CD4-positive, alpha-beta T cell (primary cell): Measurements from ENCODE around the gene PARVB. TPM values are rescaled to one million over a fixed set of nuclear protein-coding genes. Genes with fewer than 3 reads are reported as not detected.

Experiments used
- ATAC-seq: fragments of 200-7000 bp; cut with Tn5 transposase; one replicate; pipeline ENCODE4 v1.10.0; 2022; ENCODE audit warnings: mild to moderate bottlenecking; ENCODE audit not compliant: poor library complexity
- CTCF ChIA-PET: fragments of 350-600 bp; sonication (Branson Sonifier 250); formaldehyde crosslinking; loops from one replicate; lab custom pipeline; 2021; ENCODE audit warnings: antibody characterized with exemption, inconsistent platforms; lab: Charles Lee
- POLR2A ChIA-PET: fragments of 350-600 bp; sonication (Branson Sonifier 250); formaldehyde crosslinking; loops from one replicate; lab custom pipeline; 2021; ENCODE audit warnings: antibody characterized with exemption, inconsistent platforms; lab: Charles Lee
- DNase-seq, 14 experiments: peaks; one replicate each; pipeline ENCODE4 v3.0.0-alpha.2; 2013 to 2020; ENCODE audit warnings: mixed read lengths in 2 of 14
- H3K27ac ChIP-seq, 2 donors: one replicate each; pipeline versions ENCODE4 v1.5.1 to v1.7.0; 2013; ENCODE audit warnings: low read length in 2 of 2, low read depth in 1 of 2, mild to moderate bottlenecking in 1 of 2
- H3K27me3 ChIP-seq, 2 experiments: 1 replicate in 1 of 2; 2 replicates in 1 of 2; pipeline versions ENCODE4 v1.6.1 to v1.7.0; 2013; ENCODE audit warnings: low read length in 2 of 2, control low read depth in 1 of 2, mild to moderate bottlenecking in 1 of 2, moderate library complexity in 1 of 2; ENCODE audit not compliant: insufficient read depth in 2 of 2, control insufficient read depth in 1 of 2
- H3K36me3 ChIP-seq: one replicate; pipeline ENCODE4 v1.6.1; 2013; ENCODE audit warnings: low read length, control low read depth; ENCODE audit not compliant: insufficient read depth
- H3K4me1 ChIP-seq: one replicate; pipeline ENCODE4 v1.6.1; 2013; ENCODE audit warnings: low read length, control low read depth; ENCODE audit not compliant: insufficient read depth
- H3K4me3 ChIP-seq: one replicate; pipeline ENCODE4 v1.5.1; 2013; ENCODE audit warnings: mild to moderate bottlenecking, low read length, moderate library complexity
- H3K9me3 ChIP-seq, 2 experiments: 1 replicate in 1 of 2; 2 replicates in 1 of 2; pipeline versions ENCODE4 v1.6.1 to v1.7.0; 2013; ENCODE audit warnings: low read length in 2 of 2, mild to moderate bottlenecking in 2 of 2, control low read depth in 1 of 2, moderate library complexity in 1 of 2; ENCODE audit not compliant: control insufficient read depth in 1 of 2, insufficient read depth in 1 of 2
- H3K27ac Mint-ChIP-seq: one replicate; pipeline ENCODE4 v1.8.0; 2020; ENCODE audit warnings: mixed read lengths
- H3K27me3 Mint-ChIP-seq: one replicate; pipeline ENCODE4 v1.8.0; 2021; ENCODE audit warnings: mixed read lengths
- H3K36me3 Mint-ChIP-seq: one replicate; pipeline ENCODE4 v1.8.0; 2021; ENCODE audit warnings: low read depth, mixed read lengths
- H3K4me1 Mint-ChIP-seq: one replicate; pipeline ENCODE4 v1.8.0; 2021; ENCODE audit warnings: low read depth, mixed read lengths
- H3K4me3 Mint-ChIP-seq: one replicate; pipeline ENCODE4 v1.8.0; 2020; ENCODE audit warnings: mild to moderate bottlenecking, mixed read lengths
- H3K9me3 Mint-ChIP-seq: one replicate; pipeline ENCODE4 v1.8.0; 2020; ENCODE audit warnings: mixed read lengths
- intact Hi-C, 2 experiments: fragments of 100-400 bp; cut with DNase I in 1 of 2; cut with micrococcal nuclease in 1 of 2; formaldehyde crosslinking; loops; one replicate each; pipeline versions ENCODE4 v1.15.1 to v1.9.0; 2023 to 2025; cut with DNase I, micrococcal nuclease
- total RNA-seq, 174 experiments: library from RNA in 2 of 174; stranded (reverse) in 2 of 174; gene quantifications; one replicate each; pipeline ENCODE4 v1.2.3 and lab custom pipeline; 2021 to 2026
- TF ChIP-seq, protein P1 (sequence below): fragments of 200-600 bp; IDR thresholded peaks from one replicate; pipeline ENCODE4 v1.8.0; 2022; ENCODE audit warnings: antibody characterized with exemption, mild to moderate bottlenecking

PARVB gene
- total RNA-seq, 2 experiments from 2014 or later, result 6.2 to 6.4 TPM

DNA sequence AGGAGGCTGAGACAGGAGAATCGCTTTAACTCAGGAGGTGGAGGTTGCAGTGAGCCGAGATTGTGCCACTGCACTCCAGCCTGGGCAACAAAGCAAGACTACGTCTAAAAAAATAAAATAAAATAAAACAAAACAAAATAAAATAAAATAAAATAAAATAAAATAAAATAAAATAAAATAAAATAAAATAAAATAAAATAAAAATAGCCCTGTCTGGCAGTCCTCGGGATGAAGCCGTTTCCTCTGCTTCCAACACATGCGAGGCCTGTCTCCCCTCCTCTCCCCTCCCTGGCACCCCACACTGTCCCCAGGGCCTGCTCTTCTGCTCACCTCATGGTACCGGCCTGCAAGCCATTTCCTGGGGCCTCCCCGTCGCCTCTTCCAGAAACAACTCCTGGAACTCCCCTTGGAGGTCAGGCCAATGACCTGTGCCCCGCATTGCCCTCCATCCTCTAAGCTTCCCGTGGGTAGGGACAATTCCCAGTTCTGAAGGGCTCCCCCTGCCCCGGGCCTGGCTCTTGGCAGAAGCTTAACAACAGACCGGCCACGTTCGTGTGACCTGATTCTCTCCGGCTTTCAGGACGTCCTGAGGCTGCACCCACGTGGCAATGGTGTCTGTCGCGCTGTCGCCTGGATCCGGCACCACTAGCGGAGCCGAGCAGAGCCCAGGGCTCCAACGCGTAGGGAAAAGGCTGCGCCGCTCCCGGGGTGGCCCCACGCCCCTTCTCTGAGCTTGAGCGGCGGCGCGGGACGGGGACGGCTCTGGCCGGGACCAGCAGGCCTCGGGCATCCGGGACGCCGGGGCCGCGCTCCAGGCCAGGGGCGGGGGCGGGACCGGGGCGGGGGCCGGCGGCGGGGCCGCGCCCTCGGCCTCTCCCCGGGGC lies 456 bp upstream of the PARVB start:
- peak; percentile 25 for ATAC-seq
- Histone ChIP-seq H3K9me3 (no peaks in the 10 kb centered on the region), H3K4me1 (peaks cover 41% of the 10 kb centered on the region), H3K36me3 (no peaks in the 10 kb centered on the region), H3K27me3 (peaks cover 0 to 19% of the 10 kb centered on the region in 2 experiments), H3K4me3 (peak overlapping the region; percentile 61), H3K27ac (no peak overlapping the region)
- H3K36me3 Mint-ChIP-seq, result no peaks in the 10 kb centered on the region
- no peaks in the 10 kb centered on the region for H3K9me3 Mint-ChIP-seq
- POLR2A ChIA-PET, result interaction anchor here (1.0 kb wide), 1 partner anchor 69 kb away, joined by 4 read pairs; the partner anchor contains the start of gene SAMM50
- DNase-seq, result peak in 6 of 14 experiments; percentile 6 to 64 (median 30)
- TF ChIP-seq, protein P1, sequence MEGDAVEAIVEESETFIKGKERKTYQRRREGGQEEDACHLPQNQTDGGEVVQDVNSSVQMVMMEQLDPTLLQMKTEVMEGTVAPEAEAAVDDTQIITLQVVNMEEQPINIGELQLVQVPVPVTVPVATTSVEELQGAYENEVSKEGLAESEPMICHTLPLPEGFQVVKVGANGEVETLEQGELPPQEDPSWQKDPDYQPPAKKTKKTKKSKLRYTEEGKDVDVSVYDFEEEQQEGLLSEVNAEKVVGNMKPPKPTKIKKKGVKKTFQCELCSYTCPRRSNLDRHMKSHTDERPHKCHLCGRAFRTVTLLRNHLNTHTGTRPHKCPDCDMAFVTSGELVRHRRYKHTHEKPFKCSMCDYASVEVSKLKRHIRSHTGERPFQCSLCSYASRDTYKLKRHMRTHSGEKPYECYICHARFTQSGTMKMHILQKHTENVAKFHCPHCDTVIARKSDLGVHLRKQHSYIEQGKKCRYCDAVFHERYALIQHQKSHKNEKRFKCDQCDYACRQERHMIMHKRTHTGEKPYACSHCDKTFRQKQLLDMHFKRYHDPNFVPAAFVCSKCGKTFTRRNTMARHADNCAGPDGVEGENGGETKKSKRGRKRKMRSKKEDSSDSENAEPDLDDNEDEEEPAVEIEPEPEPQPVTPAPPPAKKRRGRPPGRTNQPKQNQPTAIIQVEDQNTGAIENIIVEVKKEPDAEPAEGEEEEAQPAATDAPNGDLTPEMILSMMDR, result no peak
- intact Hi-C loops, result no loop called here
- peaks cover 33% of the 10 kb centered on the region for H3K4me1 Mint-ChIP-seq
- H3K4me3 Mint-ChIP-seq, result peak overlapping the region; percentile 75
- CTCF ChIA-PET, result no interaction called here
- H3K27ac Mint-ChIP-seq, result no peak overlapping the region
- peaks cover 27% of the 10 kb centered on the region for H3K27me3 Mint-ChIP-seq

DNA sequence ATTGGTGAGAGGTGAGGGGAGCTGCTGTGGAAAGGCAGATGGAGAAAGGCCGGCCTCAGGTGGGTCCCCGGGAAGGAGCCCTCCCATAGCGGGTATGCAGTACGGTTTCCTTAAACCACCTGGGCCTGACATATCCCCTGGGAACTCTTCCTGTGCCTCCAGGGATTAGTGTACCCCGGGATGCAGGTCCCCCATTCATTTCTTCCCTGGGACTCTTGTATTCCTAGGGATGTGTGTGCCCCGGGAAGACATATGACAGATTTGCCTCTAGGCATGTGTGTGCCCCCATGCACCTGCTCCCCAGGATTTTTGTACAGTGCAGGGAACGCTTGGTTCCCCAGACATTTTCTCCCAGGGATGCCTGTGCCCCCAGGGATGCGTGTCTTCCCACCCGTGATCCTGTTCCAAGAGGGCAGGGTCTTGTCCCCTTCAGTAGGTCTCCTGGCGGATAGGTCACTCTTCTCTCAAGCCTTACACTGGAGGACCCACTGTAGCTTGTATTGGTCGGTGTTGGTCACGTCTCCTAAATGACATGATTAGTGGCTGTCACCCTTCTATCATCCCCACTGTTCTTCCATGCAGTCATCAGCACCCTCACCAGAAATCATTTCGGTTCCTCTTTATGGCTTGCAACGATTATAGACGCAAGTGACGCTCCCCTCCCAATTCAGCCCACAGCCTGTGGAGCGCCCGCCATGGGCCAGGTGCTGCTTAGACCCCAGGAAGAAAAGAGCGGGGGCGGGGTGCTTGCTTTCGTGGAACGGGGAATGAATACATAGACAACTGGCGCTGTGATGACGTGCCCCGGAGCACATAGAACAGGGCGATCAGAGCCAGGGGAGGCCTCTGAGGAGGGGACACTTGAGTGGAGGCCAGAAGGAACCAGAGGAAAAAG lies 1.3 kb downstream of the PARVB start:
- peaks cover 33% of the 10 kb centered on the region for H3K4me1 Mint-ChIP-seq
- H3K9me3 ChIP-seq, result no peaks in the 10 kb centered on the region
- TF ChIP-seq, protein P1, result no peak
- no peaks in the 10 kb centered on the region for H3K36me3 Mint-ChIP-seq
- H3K36me3 ChIP-seq, result no peaks in the 10 kb centered on the region
- intact Hi-C loops, result no loop called here
- ATAC-seq, result no peak
- H3K27ac Mint-ChIP-seq, result peak overlapping the region; percentile 90
- H3K27ac ChIP-seq, result peak overlapping the region; percentile 15 to 21
- peaks cover 27% of the 10 kb centered on the region for H3K27me3 Mint-ChIP-seq
- H3K4me1 ChIP-seq, result peaks cover 48% of the 10 kb centered on the region
- peak overlapping the region; percentile 54 for H3K4me3 ChIP-seq
- peak in 3 of 14 experiments; percentile 28 to 63 (median 55) for DNase-seq
- ChIA-PET POLR2A (no interaction called here), CTCF (no interaction called here)
- peak overlapping the region; percentile 86 for H3K4me3 Mint-ChIP-seq
- H3K27me3 ChIP-seq, result peaks cover 0 to 19% of the 10 kb centered on the region in 2 experiments
- no peaks in the 10 kb centered on the region for H3K9me3 Mint-ChIP-seq

DNA sequence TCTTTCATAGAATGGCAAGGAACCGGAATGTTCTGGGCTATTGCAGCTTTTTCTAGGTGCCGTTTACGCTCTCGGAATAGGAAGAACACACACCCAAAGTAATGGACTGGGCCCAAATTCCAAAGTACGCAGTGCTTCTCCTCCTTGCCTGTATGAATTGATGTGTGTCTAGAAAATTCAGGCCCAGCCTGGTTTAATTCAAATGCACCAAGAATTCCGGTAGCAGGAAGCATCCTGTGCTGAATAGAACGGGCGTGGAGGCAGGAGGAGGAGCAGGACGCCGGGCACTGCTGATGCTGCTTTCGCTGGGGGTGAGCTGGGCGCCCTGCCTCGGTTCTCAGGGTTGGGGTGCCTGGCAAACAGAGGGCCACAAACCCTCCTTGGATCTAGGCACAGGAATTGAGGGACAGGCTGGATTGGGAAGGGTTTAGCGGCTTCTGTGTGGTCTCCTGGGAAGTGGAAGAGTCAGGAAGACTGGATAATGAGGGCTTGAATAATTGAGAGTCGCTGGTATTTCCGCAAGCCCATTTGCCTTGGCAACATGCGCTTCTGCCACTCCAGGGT lies 2.0 kb downstream of the PARVB start:
- H3K4me1 ChIP-seq, result peaks cover 55% of the 10 kb centered on the region
- peaks cover 40% of the 10 kb centered on the region for H3K4me1 Mint-ChIP-seq
- DNase-seq, result no peak

More for the DNA sequence above, 2.0 kb downstream of the PARVB start:
- ChIA-PET POLR2A (interaction anchor here (0.9 kb wide), 1 partner anchor 10 kb away, joined by 3 read pairs; no protein-coding TSS in a partner anchor), CTCF (no interaction called here)
- peaks cover 0 to 19% of the 10 kb centered on the region in 2 experiments for H3K27me3 ChIP-seq
- no peak for ATAC-seq
- H3K36me3 ChIP-seq, result no peaks in the 10 kb centered on the region
- H3K27me3 Mint-ChIP-seq, result peaks cover 27% of the 10 kb centered on the region
- TF ChIP-seq, protein P1, result no peak
- H3K27ac ChIP-seq, result peak overlapping the region; percentile 21 to 94
- no peaks in the 10 kb centered on the region for H3K36me3 Mint-ChIP-seq
- H3K4me3 Mint-ChIP-seq, result peak overlapping the region; percentile 86
- H3K4me3 ChIP-seq, result peak overlapping the region; percentile 46
- intact Hi-C loops, result no loop called here
- no peaks in the 10 kb centered on the region for H3K9me3 Mint-ChIP-seq
- H3K9me3 ChIP-seq, result no peaks in the 10 kb centered on the region
- peak overlapping the region; percentile 90 for H3K27ac Mint-ChIP-seq
